ENCODE results near the gene C10orf105. TPM values are rescaled to one million over a fixed set of nuclear protein-coding genes. Genes with fewer than 3 reads are reported as not detected.
A peak's percentile ranks its signal among the peaks of the same experiment; 100 is the strongest.

The C10orf105 gene
- total and polyA plus RNA-seq, 12 donors, result 0.03 to 0.16 (median 0.07) TPM; not detected in 5

- Histone ChIP-seq H3K4me1 (peaks cover 0 to 34% (median 21%) of the 10 kb centered on the region in 9 donors), H3K9me3 (no peaks in the 10 kb centered on the region), H3K27me3 (no peaks in the 10 kb centered on the region), H3K4me3 (no peak overlapping the region), H3K27ac (no peak overlapping the region), H3K36me3 (no peaks in the 10 kb centered on the region)
- WGBS, 2 donors, result 96 to 98% methylated on average over 18 of the region's 18 CpGs
- no peak for ATAC-seq
- no peak for DNase-seq
- intact Hi-C loops (cut with DNase I), result loop anchor here (5.0 to 10.0 kb wide), 7 partner anchors 308 to 393 kb away; partner anchors contain the start of genes SLC29A3 (in 9 of the 10) and CDH23 (in 3 of the 10)
- TF ChIP-seq CTCF (IDR thresholded peaks at IDR 0.05), result no peak
Observed at GRCh38 chr10:71704816-71705215, 14.8 kb downstream of the C10orf105 start.

DNA sequence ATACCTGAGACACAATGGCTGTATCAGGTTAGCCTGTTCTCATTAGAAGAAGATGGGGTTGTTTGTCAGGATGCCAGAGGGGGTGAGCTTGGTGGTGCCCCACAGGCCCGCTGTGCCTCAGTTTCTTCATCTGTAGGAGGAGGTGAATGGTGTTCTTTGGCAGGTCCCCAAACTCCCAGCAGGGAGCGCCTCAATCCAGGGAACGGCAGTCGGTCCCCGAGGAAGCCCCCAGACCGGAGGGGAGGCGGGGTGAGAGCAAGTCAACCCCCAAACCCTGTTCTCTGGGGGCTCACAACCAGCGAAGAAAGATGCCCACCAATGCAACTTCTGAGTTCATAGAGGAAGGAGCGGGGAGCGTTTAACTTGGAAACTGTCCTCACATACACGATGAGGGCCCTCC is 16.0 kb downstream of the C10orf105 start:
- Histone ChIP-seq H3K4me1 (peaks cover 0 to 34% (median 21%) of the 10 kb centered on the region in 9 donors), H3K36me3 (no peaks in the 10 kb centered on the region), H3K9me3 (no peaks in the 10 kb centered on the region), H3K27ac (no peak overlapping the region), H3K4me3 (no peak overlapping the region), H3K27me3 (no peaks in the 10 kb centered on the region)
- no peak for DNase-seq
- intact Hi-C loops (cut with DNase I), result loop anchor here in 3 of 10 donors (5.0 to 10.0 kb wide), 3 partner anchors 319 to 389 kb away; partner anchors contain the start of gene SLC29A3 (in 3 of the 3)
- no peak for ATAC-seq
- no peak for TF ChIP-seq CTCF (IDR thresholded peaks at IDR 0.05)
- 86 to 87% methylated on average over 11 of the region's 11 CpGs for WGBS, 2 donors

DNA sequence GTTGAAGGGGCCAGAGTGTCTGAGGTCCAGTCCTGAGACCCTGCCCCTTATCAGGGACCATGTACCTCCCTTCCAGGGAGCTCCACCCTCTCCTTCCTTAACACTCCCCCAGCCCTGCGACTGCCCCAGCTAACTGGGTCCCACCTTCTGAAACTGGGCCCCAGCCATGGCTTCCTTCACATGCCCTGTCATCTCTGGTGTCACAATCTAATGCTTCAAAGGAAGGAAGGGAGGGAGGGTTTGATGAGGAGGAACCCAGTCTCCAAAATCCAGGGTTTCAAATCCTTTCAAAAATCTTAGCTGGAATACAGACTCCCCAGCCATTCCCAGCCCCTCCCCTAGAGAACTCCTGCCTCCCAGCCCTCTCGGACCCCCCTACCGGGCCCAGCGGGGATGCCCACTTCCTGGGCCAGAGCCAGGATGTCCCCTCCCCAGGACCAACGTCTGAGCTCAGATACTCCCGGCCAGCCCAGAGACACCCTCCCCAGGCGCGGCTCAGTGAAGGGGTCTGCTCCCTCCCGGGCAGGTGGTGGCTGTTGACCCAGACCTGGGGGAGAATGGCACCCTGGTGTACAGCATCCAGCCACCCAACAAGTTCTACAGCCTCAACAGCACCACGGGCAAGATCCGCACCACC is 18.0 kb downstream of the C10orf105 start:
- Histone ChIP-seq H3K36me3 (no peaks in the 10 kb centered on the region), H3K27me3 (no peaks in the 10 kb centered on the region), H3K4me1 (peaks cover 0 to 32% (median 20%) of the 10 kb centered on the region in 9 donors), H3K27ac (peak overlapping the region in 1 of 10 donors; percentile 18), H3K4me3 (no peak overlapping the region), H3K9me3 (no peaks in the 10 kb centered on the region)
- no peak for TF ChIP-seq CTCF (IDR thresholded peaks at IDR 0.05)
- ATAC-seq (peak in 1 of 8 donors; percentile 29), DNase-seq (no peak)
- intact Hi-C loops (cut with DNase I), result loop anchor here in 3 of 10 donors (5.0 to 10.0 kb wide), 3 partner anchors 317 to 387 kb away; partner anchors contain the start of gene SLC29A3 (in 3 of the 3)
- 71 to 72% methylated on average over 11 of the region's 11 CpGs for WGBS, 2 donors

- Histone ChIP-seq H3K27ac (no peak overlapping the region), H3K4me1 (peaks cover 0 to 37% (median 27%) of the 10 kb centered on the region in 9 donors), H3K27me3 (no peaks in the 10 kb centered on the region), H3K36me3 (no peaks in the 10 kb centered on the region), H3K9me3 (no peaks in the 10 kb centered on the region), H3K4me3 (no peak overlapping the region)
- intact Hi-C loops (cut with DNase I), result loop anchor here in 3 of 10 donors (5.0 to 10.0 kb wide), 3 partner anchors 316 to 386 kb away; partner anchors contain the start of gene SLC29A3 (in 3 of the 3)
- ATAC-seq, result peak in 3 of 8 donors; percentile 9 to 33 (median 29)
- no peak for TF ChIP-seq CTCF (IDR thresholded peaks at IDR 0.05)
- WGBS, 2 donors, result 80 to 81% methylated on average over 11 of the region's 11 CpGs
- DNase-seq, result no peak
Observed at GRCh38 chr10:71700731-71701368, 18.7 kb downstream of the C10orf105 start.

Data from heart right ventricle (tissue), 16 donors.